Hepatocyte (in vitro differentiated cells): ENCODE data around the gene RPL22. TPM values are rescaled to one million over a fixed set of nuclear protein-coding genes. Genes with fewer than 3 reads are reported as not detected.

ENCODE experiments used
- DNase-seq: peaks from one replicate; pipeline ENCODE4 v3.0.0-alpha.2; 2016; ENCODE audit warnings: low spot score
- H2AFZ ChIP-seq: fragments of 200-600 bp; sonication (generic); 2 replicates; pipeline ENCODE4 v1.6.0; 2016; ENCODE audit warnings: antibody characterized with exemption, mild to moderate bottlenecking
- H3K27ac ChIP-seq: fragments of 200-600 bp; sonication (generic); 2 replicates; pipeline ENCODE4 v1.5.1; 2016; ENCODE audit warnings: mild to moderate bottlenecking
- H3K27me3 ChIP-seq: fragments of 200-600 bp; sonication (generic); 2 replicates; pipeline ENCODE4 v1.6.1; 2016
- H3K36me3 ChIP-seq: fragments of 200-600 bp; sonication (generic); replicated peaks from 2 replicates; pipeline ENCODE4 v1.5.1; 2016; ENCODE audit warnings: low read depth; ENCODE audit not compliant: insufficient read depth
- H3K4me1 ChIP-seq: fragments of 200-600 bp; sonication (generic); 2 replicates; pipeline ENCODE4 v1.5.1; 2016; ENCODE audit warnings: mild to moderate bottlenecking, moderate library complexity; ENCODE audit not compliant: insufficient read depth
- H3K4me2 ChIP-seq: fragments of 200-600 bp; sonication (generic); 2 replicates; pipeline ENCODE4 v1.6.0; 2016
- H3K4me3 ChIP-seq: fragments of 200-600 bp; sonication (generic); 2 replicates; pipeline ENCODE4 v1.5.1; 2016; ENCODE audit warnings: mild to moderate bottlenecking
- H3K79me2 ChIP-seq: fragments of 200-600 bp; sonication (generic); 2 replicates; pipeline ENCODE4 v1.6.0; 2017; ENCODE audit warnings: mild to moderate bottlenecking
- H3K9me2 ChIP-seq: fragments of 200-600 bp; sonication (generic); replicated peaks from 2 replicates; pipeline ENCODE4 v1.6.0; 2017; ENCODE audit warnings: mild to moderate bottlenecking; ENCODE audit not compliant: insufficient read depth
- H3K9me3 ChIP-seq: fragments of 200-600 bp; sonication (generic); 2 replicates; pipeline ENCODE4 v1.5.1; 2016; ENCODE audit warnings: low read depth, mild to moderate bottlenecking
- H4K20me1 ChIP-seq: fragments of 200-600 bp; sonication (generic); 2 replicates; pipeline ENCODE4 v1.6.0; 2016; ENCODE audit warnings: mild to moderate bottlenecking; ENCODE audit not compliant: insufficient read depth, poor library complexity, severe bottlenecking
- CTCF ChIP-seq: fragments of 200-600 bp; sonication (generic); IDR thresholded peaks from 2 replicates; pipeline ENCODE4 v1.5.1; 2016; ENCODE audit warnings: antibody characterized with exemption, mild to moderate bottlenecking; ENCODE audit not compliant: poor library complexity
- EZH2 ChIP-seq: fragments of 200-600 bp; sonication (generic); IDR thresholded peaks from 2 replicates; pipeline ENCODE4 v1.6.1; 2016; ENCODE audit warnings: antibody characterized with exemption, mild to moderate bottlenecking, borderline replicate concordance
- EZH2phosphoT487 ChIP-seq: fragments of 200-600 bp; sonication (generic); IDR thresholded peaks from one replicate; pipeline ENCODE4 v1.6.1; 2018; ENCODE audit warnings: antibody characterized with exemption, mild to moderate bottlenecking, low read depth, moderate library complexity; ENCODE audit not compliant: unreplicated experiment, severe bottlenecking
- WGBS: methylation state at CpG from one replicate; pipeline ENCODE4 v1.1.6; 2016; ENCODE audit warnings: low lambda C conversion rate; ENCODE audit errors: missing lambda C conversion rate; 5-methylcytosine and 5-hydroxymethylcytosine counted together
- polyA plus RNA-seq: library from polyadenylated mRNA; unstranded; fragments of >200 nt; fragmentation: Nextera tagmentation; extraction: Ambion mirVana; gene quantifications from 2 replicates; pipeline ENCODE4 v1.2.1, GENCODE V29; 2016
- total RNA-seq: library from RNA; depleted of rRNA; stranded (reverse); fragments of >200 nt; gene quantifications from 2 replicates; pipeline ENCODE4 v1.2.3, GENCODE V29; 2014

Gene RPL22
- total and polyA plus RNA-seq, 2 experiments from 2014 or later = 103 to 168 TPM

GRCh38 chr1:6170742-6171201, 28.6 kb downstream of the RPL22 start:
- WGBS = 93% methylated on average over 18 of the region's 19 CpGs
- peaks cover 13% of the 10 kb centered on the region for H3K27me3 ChIP-seq

DNA sequence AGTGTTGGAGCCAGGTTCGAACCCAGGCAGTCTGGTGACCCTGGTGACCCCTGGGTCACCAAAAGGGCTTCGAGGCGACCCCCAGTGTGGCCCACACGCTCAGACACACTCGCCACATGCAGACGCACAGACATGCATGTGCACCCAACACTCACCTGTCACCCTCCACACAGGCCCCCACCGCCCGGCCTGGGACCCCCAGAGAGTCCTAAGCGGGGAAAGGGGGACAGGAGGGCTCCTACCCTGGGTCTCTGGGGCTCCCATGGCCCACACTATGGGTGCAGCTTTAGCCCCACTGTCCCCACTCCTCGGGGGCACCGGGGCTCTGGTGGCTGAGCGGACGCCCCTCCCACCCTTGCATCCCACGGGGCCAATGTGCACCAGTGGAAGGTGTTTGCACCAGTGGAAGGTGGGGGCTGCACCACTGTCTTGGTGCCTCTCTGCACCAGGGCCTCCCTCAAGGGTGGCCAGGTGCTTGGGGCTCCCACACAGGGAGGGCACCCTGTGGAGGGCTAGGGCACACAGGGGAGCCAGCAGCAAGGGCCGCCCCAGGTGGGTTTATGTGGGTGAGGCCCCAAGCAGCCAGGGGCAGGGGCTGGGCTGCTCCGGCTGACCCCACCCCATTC, 29.2 kb downstream of the RPL22 start:
- Histone ChIP-seq H3K36me3 (no peaks in the 10 kb centered on the region), H4K20me1 (no peaks in the 10 kb centered on the region), H3K79me2 (no peaks in the 10 kb centered on the region), H3K9me2 (no peaks in the 10 kb centered on the region), H3K27me3 (peaks cover 10% of the 10 kb centered on the region), H2AFZ (no peak overlapping the region), H3K4me2 (no peak overlapping the region), H3K9me3 (no peaks in the 10 kb centered on the region), H3K27ac (no peak overlapping the region), H3K4me3 (no peak overlapping the region), H3K4me1 (no peaks in the 10 kb centered on the region)
- DNase-seq = no peak
- WGBS = 91% methylated on average over 15 of the region's 16 CpGs
- TF ChIP-seq CTCF = no peak
- TF ChIP-seq EZH2 = no peak
- TF ChIP-seq EZH2phosphoT487 = no peak

More at GRCh38 chr1:6170742-6171201, 28.6 kb downstream of the RPL22 start:
- TF ChIP-seq EZH2phosphoT487 (no peak), EZH2 (no peak), CTCF (no peak)
- Histone ChIP-seq H3K36me3 (no peaks in the 10 kb centered on the region), H3K79me2 (no peaks in the 10 kb centered on the region), H3K27ac (no peak overlapping the region), H3K4me1 (no peaks in the 10 kb centered on the region), H4K20me1 (no peaks in the 10 kb centered on the region), H3K9me3 (no peaks in the 10 kb centered on the region), H3K4me3 (no peak overlapping the region), H3K9me2 (no peaks in the 10 kb centered on the region), H2AFZ (no peak overlapping the region), H3K4me2 (no peak overlapping the region)
- DNase-seq = no peak

- no peak overlapping the region for H2AFZ ChIP-seq
- 84% methylated on average over 18 of the region's 18 CpGs for whole genome bisulfite sequencing
These were observed 30.3 kb downstream of the RPL22 start for GRCh38 chr1:6168947-6169586.

More at GRCh38 chr1:6168947-6169586, 30.3 kb downstream of the RPL22 start:
- Histone ChIP-seq H3K9me3 (no peaks in the 10 kb centered on the region), H3K27ac (no peak overlapping the region), H3K79me2 (no peaks in the 10 kb centered on the region), H4K20me1 (no peaks in the 10 kb centered on the region), H3K4me2 (no peak overlapping the region), H3K4me1 (no peaks in the 10 kb centered on the region), H3K27me3 (peaks cover 10% of the 10 kb centered on the region), H3K4me3 (no peak overlapping the region), H3K9me2 (no peaks in the 10 kb centered on the region), H3K36me3 (no peaks in the 10 kb centered on the region)
- no peak for TF ChIP-seq CTCF
- DNase-seq = no peak
